DMS153 (cell line): ENCODE measurements around the gene OPCML.

ENCODE experiments used
- DNase-seq: peaks from one replicate; lab custom pipeline; 2025; lab: John Stamatoyannopoulos, UW

OPCML gene

GRCh38 chr11:132728026-132728425 lies 804.3 kb downstream of the OPCML start:
- no peak for DNase-seq

GRCh38 chr11:132721526-132721925 lies 810.8 kb downstream of the OPCML start:
- no peak for DNase-seq

GRCh38 chr11:132719684-132720083 lies 812.6 kb downstream of the OPCML start:
- no peak for DNase-seq

GRCh38 chr11:132718711-132719671 lies 813.3 kb downstream of the OPCML start:
- no peak for DNase-seq

GRCh38 chr11:132717824-132718223 lies 814.5 kb downstream of the OPCML start:
- DNase-seq, result no peak

- DNase-seq, result no peak
Measured at GRCh38 chr11:132716037-132716436, 816.3 kb downstream of the OPCML start.

- no peak for DNase-seq
Measured at GRCh38 chr11:132714859-132715440, 817.4 kb downstream of the OPCML start.

- no peak for DNase-seq
Measured at GRCh38 chr11:132712466-132712865, 819.8 kb downstream of the OPCML start.

- DNase-seq, result peak; percentile 73
Measured at GRCh38 chr11:132704781-132705375, 827.4 kb downstream of the OPCML start.

- DNase-seq, result no peak
Measured at GRCh38 chr11:132692891-132693290, 839.4 kb downstream of the OPCML start.

- DNase-seq, result no peak
Measured at GRCh38 chr11:132691848-132692550, 840.3 kb downstream of the OPCML start.

- DNase-seq, result no peak
Measured at GRCh38 chr11:132686886-132687285, 845.4 kb downstream of the OPCML start.

GRCh38 chr11:132685174-132685611 lies 847.1 kb downstream of the OPCML start:
- no peak for DNase-seq

- DNase-seq, result no peak
Measured at GRCh38 chr11:132683602-132684001, 848.7 kb downstream of the OPCML start.

- DNase-seq, result no peak
Measured at GRCh38 chr11:132681971-132682370, 850.3 kb downstream of the OPCML start.

GRCh38 chr11:132680584-132680983 lies 851.7 kb downstream of the OPCML start:
- no peak for DNase-seq

GRCh38 chr11:132674151-132674550 lies 858.1 kb downstream of the OPCML start:
- DNase-seq, result peak; percentile 66

- no peak for DNase-seq
Measured at GRCh38 chr11:132671851-132672370, 860.4 kb downstream of the OPCML start.

GRCh38 chr11:132670921-132671675 lies 861.2 kb downstream of the OPCML start:
- DNase-seq, result no peak

GRCh38 chr11:132669949-132670348 lies 862.4 kb downstream of the OPCML start:
- no peak for DNase-seq

- no peak for DNase-seq
Measured at GRCh38 chr11:132665205-132665604, 867.1 kb downstream of the OPCML start.
